HCT116 (cell line): ENCODE measurements around the gene TPSD1. TPM values are rescaled to one million over a fixed set of nuclear protein-coding genes. Genes with fewer than 3 reads are reported as not detected.

Source experiments
- ATAC-seq: fragments of 200-7000 bp; cut with Tn5 transposase; 2 replicates; pipeline ENCODE4 v1.9.1; 2020; ENCODE audit warnings: mild to moderate bottlenecking, moderate library complexity
- BruUV-seq: library from RNA; stranded (reverse); fragments of 400-500 nt; replicated peaks from 2 replicates; lab custom pipeline; 2021; lab: Mats Ljungman, UMichigan
- CTCF ChIA-PET: fragments of 300-600 bp; sonication (Branson Sonifier 250); formaldehyde crosslinking; loops from one replicate; lab custom pipeline; 2021; ENCODE audit warnings: antibody characterized with exemption; lab: Charles Lee
- POLR2A ChIA-PET: fragments of 300-600, 350-600 bp; sonication (Branson Sonifier 250); formaldehyde crosslinking; loops from one replicate; lab custom pipeline; 2021; ENCODE audit warnings: antibody characterized with exemption; lab: Charles Lee
- RAD21 ChIA-PET, 2 experiments: fragments of 300-600 bp; sonication (Branson Sonifier 250); formaldehyde crosslinking; loops; one replicate each; lab custom pipeline; 2023; ENCODE audit warnings: low total read pairs in 2 of 2; ENCODE audit not compliant: uncharacterized antibody in 2 of 2, unreplicated experiment in 2 of 2, low non-redundant PET in 1 of 2; lab: Charles Lee
- DNase-seq: peaks from one replicate; pipeline ENCODE4 v3.0.0-alpha.2; 2010; ENCODE audit warnings: low read depth, low spot score
- H2AFZ ChIP-seq: fragments of 200-600 bp; shearing (Covaris generic), sonication (generic); 2 replicates; pipeline ENCODE4 v1.6.1; 2017; ENCODE audit warnings: low read depth, mixed run types, mixed read lengths, antibody characterized with exemption, low read length; ENCODE audit not compliant: poor library complexity, severe bottlenecking
- H3K27ac ChIP-seq: 2 replicates; pipeline ENCODE4 v1.5.1; 2012; ENCODE audit warnings: low read depth, low read length
- H3K27me3 ChIP-seq: fragments of 200-600 bp; sonication (generic); 2 replicates; pipeline ENCODE4 v1.6.1; 2016; ENCODE audit warnings: mixed run types, low read length, mixed read lengths; ENCODE audit not compliant: insufficient read depth
- H3K36me3 ChIP-seq, 2 experiments: fragments of 200-500 bp in 1 of 2; fragments of 200-600 bp in 1 of 2; sonication (Bioruptor generic) in 1 of 2; sonication (generic) in 1 of 2; 2 replicates each; pipeline versions ENCODE4 v1.5.1 to v1.6.1; 2014 to 2016; ENCODE audit warnings: low read length in 2 of 2, inconsistent platforms in 1 of 2, mixed read lengths in 1 of 2, mixed run types in 1 of 2; ENCODE audit not compliant: insufficient read depth in 2 of 2, control insufficient read depth in 1 of 2
- H3K4me1 ChIP-seq, 2 experiments: fragments of 200-600 bp in 1 of 2; sonication (generic) in 1 of 2; 2 replicates each; pipeline versions ENCODE4 v1.5.1 to v1.6.1; 2012 to 2017; ENCODE audit warnings: low read length in 2 of 2, inconsistent platforms in 1 of 2, mild to moderate bottlenecking in 1 of 2, mixed read lengths in 1 of 2, mixed run types in 1 of 2, moderate library complexity in 1 of 2; ENCODE audit not compliant: insufficient read depth in 2 of 2, control insufficient read depth in 1 of 2
- H3K4me2 ChIP-seq: fragments of 200-600 bp; sonication (generic); 2 replicates; pipeline ENCODE4 v1.6.1; 2017; ENCODE audit warnings: mixed run types, low read length, mixed read lengths
- H3K4me3 ChIP-seq, 2 experiments: fragments of 200-600 bp in 1 of 2; sonication (generic) in 1 of 2; replicated peaks in 1 of 2; 2 replicates each; pipeline ENCODE4 v1.5.1; 2011 to 2016; ENCODE audit warnings: low read length in 2 of 2, control low read depth in 1 of 2, low read depth in 1 of 2, mild to moderate bottlenecking in 1 of 2, mixed read lengths in 1 of 2, mixed run types in 1 of 2
- H3K79me2 ChIP-seq: fragments of 200-600 bp; sonication (generic); 2 replicates; pipeline ENCODE4 v1.6.1; 2017; ENCODE audit warnings: mild to moderate bottlenecking, mixed run types, low read length, moderate library complexity, mixed read lengths; ENCODE audit not compliant: insufficient read depth
- H3K9ac ChIP-seq: fragments of 200-600 bp; sonication (generic); 2 replicates; pipeline ENCODE4 v1.6.1; 2016; ENCODE audit warnings: low read length, mixed read lengths
- H3K9me2 ChIP-seq: fragments of 200-600 bp; sonication (generic), shearing (Covaris generic); 2 replicates; pipeline ENCODE4 v1.6.1; 2017; ENCODE audit warnings: mixed run types, mild to moderate bottlenecking, moderate library complexity; ENCODE audit not compliant: insufficient read depth
- H3K9me3 ChIP-seq, 2 experiments: fragments of 200-500 bp in 1 of 2; fragments of 200-600 bp in 1 of 2; sonication (Bioruptor generic) in 1 of 2; sonication (generic) in 1 of 2; 2 replicates each; pipeline ENCODE4 v1.6.1; 2014 to 2017; ENCODE audit warnings: low read length in 2 of 2, mixed read lengths in 2 of 2, inconsistent platforms in 1 of 2, low read depth in 1 of 2, mild to moderate bottlenecking in 1 of 2, mixed run types in 1 of 2, moderate library complexity in 1 of 2; ENCODE audit not compliant: control insufficient read depth in 1 of 2, insufficient read depth in 1 of 2
- H4K20me1 ChIP-seq: fragments of 200-600 bp; sonication (generic), shearing (Covaris generic); 2 replicates; pipeline ENCODE4 v1.6.1; 2017; ENCODE audit warnings: mixed run types, mild to moderate bottlenecking, moderate library complexity; ENCODE audit not compliant: insufficient read depth
- CBX3 ChIP-seq: IDR thresholded peaks from 2 replicates; pipeline ENCODE4 v1.6.1; 2012; ENCODE audit warnings: low read depth
- CEBPB ChIP-seq: IDR thresholded peaks from 2 replicates; pipeline ENCODE4 v1.6.1; 2012; ENCODE audit warnings: low read depth
- EGR1 ChIP-seq: IDR thresholded peaks from 2 replicates; pipeline ENCODE4 v1.6.1; 2012; ENCODE audit warnings: low read depth
- ELF1 ChIP-seq: IDR thresholded peaks from 2 replicates; pipeline ENCODE4 v1.6.1; 2012; ENCODE audit warnings: low read depth, borderline replicate concordance
- EZH2 ChIP-seq: fragments of 200-600 bp; sonication (generic); IDR thresholded peaks from 2 replicates; pipeline ENCODE4 v1.6.1; 2017; ENCODE audit warnings: antibody characterized with exemption, mixed run types
- EZH2phosphoT487 ChIP-seq: fragments of 200-600 bp; IDR thresholded peaks from 2 replicates; pipeline ENCODE4 v1.6.1; 2018; ENCODE audit warnings: antibody characterized with exemption, borderline replicate concordance
- JUND ChIP-seq: IDR thresholded peaks from 2 replicates; pipeline ENCODE4 v1.6.1; 2012
- POLR2AphosphoS5 ChIP-seq: IDR thresholded peaks from 2 replicates; pipeline ENCODE4 v1.6.1; 2011; ENCODE audit warnings: mild to moderate bottlenecking, low read depth, low read length, moderate library complexity
- RAD21 ChIP-seq: IDR thresholded peaks from 2 replicates; pipeline ENCODE4 v1.6.1; 2012; ENCODE audit warnings: low read depth, mild to moderate bottlenecking
- SP1 ChIP-seq: IDR thresholded peaks from 2 replicates; pipeline ENCODE4 v1.6.1; 2012; ENCODE audit warnings: low read depth
- SRF ChIP-seq: IDR thresholded peaks from 2 replicates; pipeline ENCODE4 v1.6.1; 2012; ENCODE audit warnings: low read depth
- TCF7L2 ChIP-seq: IDR thresholded peaks from 2 replicates; pipeline ENCODE4 v1.7.0; 2011; ENCODE audit warnings: borderline replicate concordance, inconsistent platforms; ENCODE audit not compliant: insufficient read depth, insufficient read length; ENCODE audit errors: extremely low read depth
- YY1 ChIP-seq: IDR thresholded peaks from 2 replicates; pipeline ENCODE4 v1.6.1; 2011; ENCODE audit warnings: low read length, low read depth, moderate library complexity, mild to moderate bottlenecking; ENCODE audit not compliant: insufficient replicate concordance; ENCODE audit errors: extremely low read depth
- ZFX ChIP-seq: fragments of 450-650 bp; IDR thresholded peaks from 2 replicates; pipeline ENCODE4 v1.6.1; 2017
- intact Hi-C: fragments of 100-400 bp; cut with micrococcal nuclease; formaldehyde crosslinking; loops from 2 replicates; pipeline ENCODE4 v1.10.0; 2022
- total RNA-seq: library from RNA; stranded (reverse); gene quantifications from one replicate; pipeline ENCODE4 v1.2.1, GENCODE V29; 2021; ENCODE audit not compliant: unreplicated experiment
- TF ChIP-seq, protein P1 (sequence below), 3 experiments: fragments of 200-600 bp in 1 of 3; sonication (generic) in 1 of 3; IDR thresholded peaks in 2 of 3; conservative IDR thresholded peaks in 1 of 3; 2 replicates each; pipeline ENCODE4 v1.5.1; 2012 to 2017; ENCODE audit warnings: low read depth in 2 of 3, low read length in 2 of 3, antibody characterized with exemption in 1 of 3, borderline replicate concordance in 1 of 3, control low read depth in 1 of 3, mild to moderate bottlenecking in 1 of 3, mixed read lengths in 1 of 3, mixed run types in 1 of 3, moderate library complexity in 1 of 3; ENCODE audit not compliant: insufficient read depth in 1 of 3
- TF ChIP-seq, protein P2 (sequence below): IDR thresholded peaks from 2 replicates; pipeline ENCODE4 v1.6.1; 2011; ENCODE audit warnings: mild to moderate bottlenecking, low read length, moderate library complexity; ENCODE audit not compliant: insufficient replicate concordance; ENCODE audit errors: extremely low read depth
- TF ChIP-seq, protein P3 (sequence below): IDR thresholded peaks from 2 replicates; pipeline ENCODE4 v1.6.1; 2012
- TF ChIP-seq, protein P4 (sequence below): IDR thresholded peaks from 2 replicates; pipeline ENCODE4 v1.6.1; 2012; ENCODE audit warnings: low read depth

Gene TPSD1
- total RNA-seq, 1 experiment from 2014 or later = not detected

DNA sequence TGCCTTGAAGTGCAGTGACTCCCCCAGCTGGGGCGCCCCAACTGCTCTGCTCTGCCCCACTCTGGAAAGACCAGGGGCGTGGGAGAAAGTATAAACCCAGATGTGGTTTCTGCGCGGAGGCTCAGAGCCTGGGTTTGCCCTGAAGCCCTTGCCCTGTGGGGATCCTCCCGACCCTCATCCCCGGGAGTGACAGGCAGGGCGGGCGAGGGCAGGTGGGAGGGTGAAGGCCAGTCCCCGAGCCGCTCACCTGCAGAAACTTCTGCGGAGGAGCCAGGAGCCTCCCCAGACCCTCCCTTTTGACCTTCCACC lies 3.8 kb downstream of the TPSD1 start:
- Histone ChIP-seq H3K4me2 (no peak overlapping the region), H3K4me1 (peaks cover 4 to 13% of the 10 kb centered on the region in 2 experiments; a peak in 3 of 4 replicates), H3K79me2 (no peaks in the 10 kb centered on the region), H3K9me2 (no peaks in the 10 kb centered on the region), H4K20me1 (no peaks in the 10 kb centered on the region), H2AFZ (no peak overlapping the region), H3K9ac (no peak overlapping the region), H3K27ac (no peak overlapping the region), H3K9me3 (no peaks in the 10 kb centered on the region; a peak in 1 of 4 replicates), H3K4me3 (no peak overlapping the region), H3K27me3 (peaks cover 4% of the 10 kb centered on the region; the same call in 1 of the 2 replicates), H3K36me3 (no peaks in the 10 kb centered on the region)
- TF ChIP-seq CBX3 (no peak), ZFX (no peak), ELF1 (no peak), TCF7L2 (no peak), EZH2phosphoT487 (no peak), YY1 (no peak), EGR1 (no peak), SP1 (no peak), POLR2AphosphoS5 (no peak), SRF (no peak), JUND (no peak), CEBPB (no peak), RAD21 (no peak), EZH2 (no peak)
- TF ChIP-seq, protein P1, sequence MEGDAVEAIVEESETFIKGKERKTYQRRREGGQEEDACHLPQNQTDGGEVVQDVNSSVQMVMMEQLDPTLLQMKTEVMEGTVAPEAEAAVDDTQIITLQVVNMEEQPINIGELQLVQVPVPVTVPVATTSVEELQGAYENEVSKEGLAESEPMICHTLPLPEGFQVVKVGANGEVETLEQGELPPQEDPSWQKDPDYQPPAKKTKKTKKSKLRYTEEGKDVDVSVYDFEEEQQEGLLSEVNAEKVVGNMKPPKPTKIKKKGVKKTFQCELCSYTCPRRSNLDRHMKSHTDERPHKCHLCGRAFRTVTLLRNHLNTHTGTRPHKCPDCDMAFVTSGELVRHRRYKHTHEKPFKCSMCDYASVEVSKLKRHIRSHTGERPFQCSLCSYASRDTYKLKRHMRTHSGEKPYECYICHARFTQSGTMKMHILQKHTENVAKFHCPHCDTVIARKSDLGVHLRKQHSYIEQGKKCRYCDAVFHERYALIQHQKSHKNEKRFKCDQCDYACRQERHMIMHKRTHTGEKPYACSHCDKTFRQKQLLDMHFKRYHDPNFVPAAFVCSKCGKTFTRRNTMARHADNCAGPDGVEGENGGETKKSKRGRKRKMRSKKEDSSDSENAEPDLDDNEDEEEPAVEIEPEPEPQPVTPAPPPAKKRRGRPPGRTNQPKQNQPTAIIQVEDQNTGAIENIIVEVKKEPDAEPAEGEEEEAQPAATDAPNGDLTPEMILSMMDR (IDR thresholded peaks at IDR 0.05 in 2 of 3, conservative IDR thresholded peaks at IDR 0.05 in 1 of 3; ENCODE audit: borderline replicate concordance in 1 of 3, insufficient read depth in 1 of 3, low read depth in 2 of 3, low read length in 2 of 3) = no peak
- TF ChIP-seq, protein P2, sequence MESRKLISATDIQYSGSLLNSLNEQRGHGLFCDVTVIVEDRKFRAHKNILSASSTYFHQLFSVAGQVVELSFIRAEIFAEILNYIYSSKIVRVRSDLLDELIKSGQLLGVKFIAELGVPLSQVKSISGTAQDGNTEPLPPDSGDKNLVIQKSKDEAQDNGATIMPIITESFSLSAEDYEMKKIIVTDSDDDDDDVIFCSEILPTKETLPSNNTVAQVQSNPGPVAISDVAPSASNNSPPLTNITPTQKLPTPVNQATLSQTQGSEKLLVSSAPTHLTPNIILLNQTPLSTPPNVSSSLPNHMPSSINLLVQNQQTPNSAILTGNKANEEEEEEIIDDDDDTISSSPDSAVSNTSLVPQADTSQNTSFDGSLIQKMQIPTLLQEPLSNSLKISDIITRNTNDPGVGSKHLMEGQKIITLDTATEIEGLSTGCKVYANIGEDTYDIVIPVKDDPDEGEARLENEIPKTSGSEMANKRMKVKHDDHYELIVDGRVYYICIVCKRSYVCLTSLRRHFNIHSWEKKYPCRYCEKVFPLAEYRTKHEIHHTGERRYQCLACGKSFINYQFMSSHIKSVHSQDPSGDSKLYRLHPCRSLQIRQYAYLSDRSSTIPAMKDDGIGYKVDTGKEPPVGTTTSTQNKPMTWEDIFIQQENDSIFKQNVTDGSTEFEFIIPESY = no peak
- TF ChIP-seq, protein P3, sequence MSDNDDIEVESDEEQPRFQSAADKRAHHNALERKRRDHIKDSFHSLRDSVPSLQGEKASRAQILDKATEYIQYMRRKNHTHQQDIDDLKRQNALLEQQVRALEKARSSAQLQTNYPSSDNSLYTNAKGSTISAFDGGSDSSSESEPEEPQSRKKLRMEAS = no peak
- TF ChIP-seq, protein P4, sequence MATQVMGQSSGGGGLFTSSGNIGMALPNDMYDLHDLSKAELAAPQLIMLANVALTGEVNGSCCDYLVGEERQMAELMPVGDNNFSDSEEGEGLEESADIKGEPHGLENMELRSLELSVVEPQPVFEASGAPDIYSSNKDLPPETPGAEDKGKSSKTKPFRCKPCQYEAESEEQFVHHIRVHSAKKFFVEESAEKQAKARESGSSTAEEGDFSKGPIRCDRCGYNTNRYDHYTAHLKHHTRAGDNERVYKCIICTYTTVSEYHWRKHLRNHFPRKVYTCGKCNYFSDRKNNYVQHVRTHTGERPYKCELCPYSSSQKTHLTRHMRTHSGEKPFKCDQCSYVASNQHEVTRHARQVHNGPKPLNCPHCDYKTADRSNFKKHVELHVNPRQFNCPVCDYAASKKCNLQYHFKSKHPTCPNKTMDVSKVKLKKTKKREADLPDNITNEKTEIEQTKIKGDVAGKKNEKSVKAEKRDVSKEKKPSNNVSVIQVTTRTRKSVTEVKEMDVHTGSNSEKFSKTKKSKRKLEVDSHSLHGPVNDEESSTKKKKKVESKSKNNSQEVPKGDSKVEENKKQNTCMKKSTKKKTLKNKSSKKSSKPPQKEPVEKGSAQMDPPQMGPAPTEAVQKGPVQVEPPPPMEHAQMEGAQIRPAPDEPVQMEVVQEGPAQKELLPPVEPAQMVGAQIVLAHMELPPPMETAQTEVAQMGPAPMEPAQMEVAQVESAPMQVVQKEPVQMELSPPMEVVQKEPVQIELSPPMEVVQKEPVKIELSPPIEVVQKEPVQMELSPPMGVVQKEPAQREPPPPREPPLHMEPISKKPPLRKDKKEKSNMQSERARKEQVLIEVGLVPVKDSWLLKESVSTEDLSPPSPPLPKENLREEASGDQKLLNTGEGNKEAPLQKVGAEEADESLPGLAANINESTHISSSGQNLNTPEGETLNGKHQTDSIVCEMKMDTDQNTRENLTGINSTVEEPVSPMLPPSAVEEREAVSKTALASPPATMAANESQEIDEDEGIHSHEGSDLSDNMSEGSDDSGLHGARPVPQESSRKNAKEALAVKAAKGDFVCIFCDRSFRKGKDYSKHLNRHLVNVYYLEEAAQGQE = no peak
- ChIA-PET CTCF (no interaction called here), RAD21 (no interaction called here), POLR2A (no interaction called here)
- intact Hi-C loops = no loop called here
- DNase-seq (no peak), ATAC-seq (no peak)
- BruUV-seq = no TSS peak
